HG02798 (cell line): ENCODE data around the gene SERPINA4.

Experiments
- ATAC-seq: cut with Tn5 transposase; IDR thresholded peaks from one replicate; pipeline ENCODE4 v1.9.1; 2021; ENCODE audit warnings: mild to moderate bottlenecking; ENCODE audit not compliant: unreplicated experiment, poor library complexity

The SERPINA4 gene

DNA sequence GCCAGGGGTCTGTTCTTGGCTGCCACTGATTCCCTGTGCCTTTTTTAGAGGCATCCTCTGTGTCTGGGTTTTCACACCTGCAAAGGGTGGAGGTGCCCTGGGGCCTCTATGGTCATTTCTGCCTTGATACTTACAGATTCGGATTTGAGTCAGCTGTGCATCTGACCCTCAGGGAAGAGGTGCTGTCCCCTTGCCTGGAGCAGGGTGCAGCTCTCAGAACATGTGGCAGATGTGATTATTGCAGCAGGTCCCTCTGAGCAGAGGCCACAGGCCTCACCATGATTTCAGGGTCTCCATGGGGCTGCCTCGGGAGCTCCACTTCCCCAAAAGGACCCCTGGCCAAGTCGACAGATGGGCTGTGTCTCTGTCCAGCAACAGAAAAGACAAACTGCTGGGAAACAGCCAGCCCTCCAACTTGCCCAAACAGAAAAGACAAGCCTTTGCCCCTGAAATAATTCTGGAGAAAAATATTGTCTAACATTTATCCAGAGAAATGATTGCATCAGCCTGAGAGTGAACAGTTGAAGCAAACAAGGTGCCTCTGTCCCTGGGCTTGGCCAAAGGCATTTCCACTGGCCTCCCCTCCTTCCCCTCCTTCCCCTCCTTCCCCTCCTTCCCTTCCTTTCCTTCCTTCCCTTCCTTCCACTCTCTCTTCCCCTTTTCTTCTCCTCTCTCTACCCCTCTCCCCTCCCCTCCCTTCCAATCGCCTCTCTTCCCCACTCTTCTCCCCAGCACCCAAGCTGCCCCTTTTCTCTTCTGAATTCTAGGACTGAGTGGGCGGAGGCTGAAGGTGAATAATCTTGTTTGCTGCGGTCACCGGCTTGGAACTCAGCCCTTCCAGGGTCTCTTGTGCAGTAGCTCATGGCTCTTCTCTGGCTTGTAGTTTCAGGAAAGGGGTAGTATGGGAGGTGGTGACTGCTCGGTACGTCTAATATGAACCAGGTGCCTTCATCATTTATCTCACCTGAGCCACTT lies 51.6 kb downstream of the SERPINA4 start:
- ATAC-seq: no peak

GRCh38 chr14:94613720-94614644 lies 52.7 kb downstream of the SERPINA4 start:
- ATAC-seq: no peak

DNA sequence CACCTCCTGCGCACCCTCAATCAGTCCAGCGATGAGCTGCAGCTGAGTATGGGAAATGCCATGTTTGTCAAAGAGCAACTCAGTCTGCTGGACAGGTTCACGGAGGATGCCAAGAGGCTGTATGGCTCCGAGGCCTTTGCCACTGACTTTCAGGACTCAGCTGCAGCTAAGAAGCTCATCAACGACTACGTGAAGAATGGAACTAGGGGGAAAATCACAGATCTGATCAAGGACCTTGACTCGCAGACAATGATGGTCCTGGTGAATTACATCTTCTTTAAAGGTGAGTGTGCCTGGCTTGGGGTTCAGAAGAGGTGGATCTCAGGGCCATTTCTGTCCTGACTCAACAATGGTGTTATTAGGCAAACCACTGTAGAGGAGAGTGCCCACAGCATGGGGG lies 53.6 kb downstream of the SERPINA4 start:
- ATAC-seq: no peak

DNA sequence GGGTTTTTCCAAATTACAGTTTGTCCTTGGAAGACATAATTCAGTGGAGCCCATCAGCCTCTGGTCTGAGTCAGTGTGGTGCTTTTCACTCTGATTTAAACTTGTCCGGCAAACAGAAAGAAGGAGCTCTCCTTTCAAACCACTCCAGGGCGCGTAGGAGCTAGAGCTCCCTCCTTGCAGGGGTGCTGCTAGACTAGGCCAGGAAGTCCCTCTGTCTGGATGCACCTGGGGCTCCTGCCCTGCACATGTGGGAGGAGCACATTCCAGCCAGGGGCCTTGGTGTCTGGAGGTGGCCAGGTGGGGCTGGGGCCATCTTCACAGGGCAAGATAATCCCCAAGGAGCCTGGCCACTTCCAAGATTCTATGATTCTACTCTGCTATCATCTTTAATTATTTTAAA lies 54.0 kb downstream of the SERPINA4 start:
- ATAC-seq: no peak

DNA sequence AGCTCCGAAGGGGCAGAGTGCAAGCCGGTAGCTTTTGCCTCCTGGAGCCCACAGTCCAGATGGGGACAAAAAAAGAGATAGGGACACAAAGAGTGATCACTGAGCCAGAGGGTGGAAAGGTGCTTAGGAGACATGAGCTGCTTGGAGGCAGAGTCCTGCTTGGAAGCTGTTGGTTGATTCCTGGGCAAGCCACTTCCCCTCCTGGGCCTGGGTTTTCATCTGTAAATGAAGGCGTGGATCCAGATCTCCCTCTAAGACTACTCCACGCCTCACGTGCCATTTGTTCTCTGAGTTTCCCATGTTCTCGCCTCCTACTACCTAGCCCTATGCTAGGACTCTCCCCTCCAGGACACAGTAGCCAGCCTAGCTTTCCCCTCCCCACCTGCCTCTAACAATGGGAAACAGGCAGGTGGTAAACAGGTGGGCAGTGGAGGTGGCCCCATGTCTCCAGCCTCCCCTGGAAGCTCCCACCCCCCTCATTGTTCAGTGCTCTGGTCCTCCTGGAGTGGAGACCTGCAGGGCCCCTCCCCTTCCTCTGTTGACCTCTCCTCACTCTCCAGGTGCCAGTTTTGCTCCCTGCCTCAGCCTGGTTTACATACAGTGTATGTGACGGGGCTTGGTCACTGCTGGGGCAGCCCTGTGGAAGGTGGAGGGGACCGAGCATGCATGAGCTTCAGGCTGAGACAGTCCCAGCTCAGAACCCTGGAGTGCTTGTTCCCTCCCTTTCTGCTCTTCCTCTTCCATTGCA lies 54.8 kb downstream of the SERPINA4 start:
- no peak for ATAC-seq

GRCh38 chr14:94617366-94617941 lies 56.2 kb downstream of the SERPINA4 start:
- ATAC-seq: no peak

- ATAC-seq: no peak
These were observed 57.0 kb downstream of the SERPINA4 start for GRCh38 chr14:94617988-94618822.

DNA sequence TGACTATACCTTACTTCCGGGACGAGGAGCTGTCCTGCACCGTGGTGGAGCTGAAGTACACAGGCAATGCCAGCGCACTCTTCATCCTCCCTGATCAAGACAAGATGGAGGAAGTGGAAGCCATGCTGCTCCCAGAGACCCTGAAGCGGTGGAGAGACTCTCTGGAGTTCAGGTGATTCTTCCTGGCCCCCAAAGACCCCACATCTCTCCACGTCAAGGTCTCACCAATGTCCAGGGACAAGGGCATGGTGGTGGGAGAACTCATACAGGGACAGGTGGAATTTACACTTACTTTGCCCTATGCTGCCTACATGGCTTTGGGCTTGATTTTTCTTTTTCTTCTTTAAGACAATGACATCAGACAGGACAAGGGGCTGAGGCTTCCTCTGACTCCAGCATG lies 58.1 kb downstream of the SERPINA4 start:
- no peak for ATAC-seq
